DOHH2 (cell line): ENCODE results near the gene WDFY3.

Source experiments
- H3F3A ChIP-seq: fragments of 200-600 bp; sonication (generic), shearing (Covaris generic); 2 replicates; pipeline ENCODE4 v1.6.0; 2016; ENCODE audit warnings: antibody characterized with exemption, mild to moderate bottlenecking; ENCODE audit not compliant: control insufficient read depth, insufficient read depth
- H3K27ac ChIP-seq: fragments of 200-600 bp; sonication (generic); 2 replicates; pipeline ENCODE4 v1.5.1; 2014; ENCODE audit warnings: low read depth, mild to moderate bottlenecking, low read length, moderate library complexity
- H3K27me3 ChIP-seq: fragments of 200-600 bp; sonication (generic); 2 replicates; pipeline ENCODE4 v1.6.1; 2014; ENCODE audit warnings: mild to moderate bottlenecking, low read length, mixed read lengths; ENCODE audit not compliant: control insufficient read depth
- H3K36me3 ChIP-seq: fragments of 200-600 bp; sonication (generic); 2 replicates; pipeline ENCODE4 v1.6.1; 2014; ENCODE audit warnings: mild to moderate bottlenecking, low read length, moderate library complexity, mixed read lengths; ENCODE audit not compliant: control insufficient read depth
- H3K4me1 ChIP-seq: fragments of 200-600 bp; sonication (generic); 2 replicates; pipeline ENCODE4 v1.6.1; 2014; ENCODE audit warnings: mild to moderate bottlenecking, low read length, mixed read lengths; ENCODE audit not compliant: control insufficient read depth
- H3K4me2 ChIP-seq: fragments of 200-600 bp; sonication (generic); 2 replicates; pipeline ENCODE4 v1.6.0; 2014; ENCODE audit warnings: mild to moderate bottlenecking, low read length, moderate library complexity
- H3K4me3 ChIP-seq: fragments of 200-600 bp; sonication (generic); 2 replicates; pipeline ENCODE4 v1.5.1; 2014; ENCODE audit warnings: mild to moderate bottlenecking, low read length, mixed read lengths
- H3K79me2 ChIP-seq: fragments of 200-600 bp; sonication (generic); 2 replicates; pipeline ENCODE4 v1.6.1; 2014; ENCODE audit warnings: mild to moderate bottlenecking, low read length, mixed read lengths; ENCODE audit not compliant: control insufficient read depth
- H3K9me2 ChIP-seq: fragments of 200-600 bp; sonication (generic); replicated peaks from 2 replicates; pipeline ENCODE4 v1.6.1; 2014; ENCODE audit warnings: mild to moderate bottlenecking, low read length, mixed read lengths; ENCODE audit not compliant: control insufficient read depth
- H3K9me3 ChIP-seq: fragments of 200-600 bp; sonication (generic); 2 replicates; pipeline ENCODE4 v1.6.1; 2014; ENCODE audit warnings: antibody characterized with exemption, low read length, mixed read lengths; ENCODE audit not compliant: control insufficient read depth, insufficient read depth
- H4K20me1 ChIP-seq: fragments of 200-600 bp; sonication (generic); 2 replicates; pipeline ENCODE4 v1.6.0; 2014; ENCODE audit warnings: low read depth, mild to moderate bottlenecking, antibody characterized with exemption, low read length, moderate library complexity; ENCODE audit not compliant: control insufficient read depth, insufficient read depth
- EZH2phosphoT487 ChIP-seq: fragments of 200-600 bp; sonication (generic); IDR thresholded peaks from 2 replicates; pipeline ENCODE4 v1.6.1; 2017; ENCODE audit warnings: borderline replicate concordance, mild to moderate bottlenecking, antibody characterized with exemption, low read length, moderate library complexity, mixed read lengths
- TF ChIP-seq, protein P1 (sequence below): fragments of 200-600 bp; sonication (generic); IDR thresholded peaks from one replicate; pipeline ENCODE4 v1.5.1; 2014; ENCODE audit warnings: antibody characterized with exemption, mild to moderate bottlenecking, low read depth, low read length; ENCODE audit not compliant: poor library complexity, severe bottlenecking

Gene WDFY3

DNA sequence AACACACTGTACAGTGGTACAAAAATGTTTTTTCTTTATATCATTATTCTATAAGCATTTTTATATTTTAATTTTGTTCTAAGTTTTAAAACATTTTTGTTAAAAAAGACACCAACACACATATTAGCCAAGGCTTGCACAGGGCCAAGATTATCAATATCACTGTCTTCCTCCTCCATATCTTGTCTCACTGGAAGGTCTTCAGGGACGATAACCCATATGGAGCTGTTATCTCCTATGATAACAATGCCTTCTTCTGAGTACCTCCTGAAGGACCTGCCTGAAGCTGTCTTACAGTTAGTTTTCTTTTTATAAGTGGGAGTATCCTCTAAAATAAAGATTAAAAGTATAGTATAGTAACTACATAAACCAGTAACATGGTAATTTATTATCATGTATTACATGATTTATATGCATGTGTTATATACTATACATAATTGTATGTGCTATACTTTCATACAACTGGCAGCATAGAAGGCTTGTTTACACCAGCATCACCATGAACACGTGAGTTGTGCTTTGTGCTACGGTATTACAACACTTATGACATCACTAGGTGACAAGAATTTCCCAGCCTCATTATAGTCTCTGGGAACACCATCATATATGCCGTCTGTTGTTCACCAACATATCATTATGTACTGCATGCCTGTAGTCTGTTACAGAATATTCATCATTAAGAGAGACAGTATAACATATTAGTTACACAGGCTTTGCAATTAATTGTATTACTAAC, 90.7 kb downstream of the WDFY3 start:
- TF ChIP-seq, protein P1, sequence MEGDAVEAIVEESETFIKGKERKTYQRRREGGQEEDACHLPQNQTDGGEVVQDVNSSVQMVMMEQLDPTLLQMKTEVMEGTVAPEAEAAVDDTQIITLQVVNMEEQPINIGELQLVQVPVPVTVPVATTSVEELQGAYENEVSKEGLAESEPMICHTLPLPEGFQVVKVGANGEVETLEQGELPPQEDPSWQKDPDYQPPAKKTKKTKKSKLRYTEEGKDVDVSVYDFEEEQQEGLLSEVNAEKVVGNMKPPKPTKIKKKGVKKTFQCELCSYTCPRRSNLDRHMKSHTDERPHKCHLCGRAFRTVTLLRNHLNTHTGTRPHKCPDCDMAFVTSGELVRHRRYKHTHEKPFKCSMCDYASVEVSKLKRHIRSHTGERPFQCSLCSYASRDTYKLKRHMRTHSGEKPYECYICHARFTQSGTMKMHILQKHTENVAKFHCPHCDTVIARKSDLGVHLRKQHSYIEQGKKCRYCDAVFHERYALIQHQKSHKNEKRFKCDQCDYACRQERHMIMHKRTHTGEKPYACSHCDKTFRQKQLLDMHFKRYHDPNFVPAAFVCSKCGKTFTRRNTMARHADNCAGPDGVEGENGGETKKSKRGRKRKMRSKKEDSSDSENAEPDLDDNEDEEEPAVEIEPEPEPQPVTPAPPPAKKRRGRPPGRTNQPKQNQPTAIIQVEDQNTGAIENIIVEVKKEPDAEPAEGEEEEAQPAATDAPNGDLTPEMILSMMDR, result no peak
- no peak for TF ChIP-seq EZH2phosphoT487
- no peaks in the 10 kb centered on the region for H3K79me2 ChIP-seq
- no peak overlapping the region for H3K4me2 ChIP-seq
- no peak overlapping the region for H3K27ac ChIP-seq
- no peaks in the 10 kb centered on the region for H3K9me2 ChIP-seq
- H4K20me1 ChIP-seq, result no peaks in the 10 kb centered on the region
- no peaks in the 10 kb centered on the region for H3K36me3 ChIP-seq
- H3K4me3 ChIP-seq, result no peak overlapping the region
- no peaks in the 10 kb centered on the region for H3K27me3 ChIP-seq
- H3K4me1 ChIP-seq, result no peaks in the 10 kb centered on the region
- H3F3A ChIP-seq, result no peaks in the 10 kb centered on the region
- no peaks in the 10 kb centered on the region for H3K9me3 ChIP-seq

DNA sequence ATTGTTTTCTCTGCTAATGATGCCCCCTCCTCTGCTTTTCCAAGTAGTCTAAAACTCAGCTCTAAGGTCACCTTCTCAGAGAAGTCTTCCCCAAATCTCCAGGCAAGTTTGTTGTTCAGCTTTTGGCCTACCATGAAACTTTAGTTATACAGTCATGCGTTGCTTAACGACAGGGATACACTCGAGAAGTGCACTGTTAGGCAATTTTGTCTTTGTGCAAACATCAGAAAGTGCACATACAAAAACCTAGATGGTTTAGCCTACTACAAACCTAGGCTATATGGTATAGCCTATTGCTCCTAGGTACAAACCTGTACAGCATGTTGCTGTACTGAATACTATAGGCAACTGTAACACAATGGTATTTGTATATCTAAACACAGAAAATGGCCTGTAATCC, 91.9 kb downstream of the WDFY3 start:
- Histone ChIP-seq H3F3A (no peaks in the 10 kb centered on the region), H3K27me3 (no peaks in the 10 kb centered on the region), H3K79me2 (no peaks in the 10 kb centered on the region), H3K27ac (no peak overlapping the region), H4K20me1 (no peaks in the 10 kb centered on the region), H3K9me3 (no peaks in the 10 kb centered on the region), H3K4me1 (no peaks in the 10 kb centered on the region), H3K4me2 (no peak overlapping the region), H3K9me2 (no peaks in the 10 kb centered on the region), H3K36me3 (no peaks in the 10 kb centered on the region), H3K4me3 (no peak overlapping the region)
- TF ChIP-seq, protein P1, result no peak
- TF ChIP-seq EZH2phosphoT487, result no peak

- Histone ChIP-seq H3K27me3 (no peaks in the 10 kb centered on the region), H4K20me1 (no peaks in the 10 kb centered on the region), H3K9me2 (no peaks in the 10 kb centered on the region), H3F3A (no peaks in the 10 kb centered on the region), H3K9me3 (no peaks in the 10 kb centered on the region), H3K4me2 (no peak overlapping the region), H3K79me2 (no peaks in the 10 kb centered on the region), H3K36me3 (no peaks in the 10 kb centered on the region), H3K27ac (no peak overlapping the region), H3K4me1 (no peaks in the 10 kb centered on the region), H3K4me3 (no peak overlapping the region)
- TF ChIP-seq EZH2phosphoT487, result no peak
- TF ChIP-seq, protein P1, result no peak
Measured at GRCh38 chr4:84870398-84871163, 95.9 kb downstream of the WDFY3 start.
